Liver (tissue), 3 donors: Measurements from ENCODE around the gene ERH.

ENCODE experiments used
- FOXA1 ChIP-seq: IDR thresholded peaks from 2 replicates; pipeline ENCODE4 v1.6.1; 2016; ENCODE audit warnings: antibody characterized with exemption
- GABPA ChIP-seq, 2 donors: IDR thresholded peaks in 1 of 2; conservative IDR thresholded peaks in 1 of 2; 2 replicates each; pipeline ENCODE4 v1.6.1; 2016; ENCODE audit warnings: antibody characterized with exemption in 2 of 2, mild to moderate bottlenecking in 1 of 2, moderate library complexity in 1 of 2
- HNF4A ChIP-seq, 2 donors: conservative IDR thresholded peaks; 2 replicates each; pipeline ENCODE4 v1.6.1; 2016; ENCODE audit warnings: antibody characterized with exemption in 2 of 2, mild to moderate bottlenecking in 2 of 2
- JUND ChIP-seq, 2 donors: IDR thresholded peaks; 2 replicates each; pipeline ENCODE4 v1.6.1; 2016; ENCODE audit warnings: antibody characterized with exemption in 2 of 2
- RAD21 ChIP-seq, 2 donors: IDR thresholded peaks; 2 replicates each; pipeline ENCODE4 v1.6.1; 2016; ENCODE audit warnings: antibody characterized with exemption in 2 of 2, mild to moderate bottlenecking in 2 of 2
- SP1 ChIP-seq: IDR thresholded peaks from 2 replicates; pipeline ENCODE4 v1.6.1; 2018; ENCODE audit warnings: antibody characterized with exemption, mild to moderate bottlenecking
- TAF1 ChIP-seq: conservative IDR thresholded peaks from 2 replicates; pipeline ENCODE4 v1.6.1; 2016; ENCODE audit warnings: antibody characterized with exemption, mild to moderate bottlenecking
- YY1 ChIP-seq: IDR thresholded peaks from 2 replicates; pipeline ENCODE4 v1.6.1; 2016; ENCODE audit warnings: antibody characterized with exemption, mild to moderate bottlenecking
- TF ChIP-seq, protein P1 (sequence below): fragments of 150-350 bp; IDR thresholded peaks from 2 replicates; pipeline ENCODE4 v1.5.1; 2017; ENCODE audit warnings: improper control_type of control experiment, low read depth, low read length; ENCODE audit not compliant: missing input control
- TF ChIP-seq, protein P2 (sequence below): IDR thresholded peaks from 2 replicates; pipeline ENCODE4 v1.6.1; 2016; ENCODE audit warnings: antibody characterized with exemption
- TF ChIP-seq, protein P3 (sequence below): IDR thresholded peaks from 2 replicates; pipeline ENCODE4 v1.6.1; 2016; ENCODE audit warnings: antibody characterized with exemption
- TF ChIP-seq, protein P4 (sequence below): IDR thresholded peaks from 2 replicates; pipeline ENCODE4 v1.6.1; 2016; ENCODE audit warnings: antibody characterized with exemption
- donor health status: healthy.
- donor health status: healthy.

DNA sequence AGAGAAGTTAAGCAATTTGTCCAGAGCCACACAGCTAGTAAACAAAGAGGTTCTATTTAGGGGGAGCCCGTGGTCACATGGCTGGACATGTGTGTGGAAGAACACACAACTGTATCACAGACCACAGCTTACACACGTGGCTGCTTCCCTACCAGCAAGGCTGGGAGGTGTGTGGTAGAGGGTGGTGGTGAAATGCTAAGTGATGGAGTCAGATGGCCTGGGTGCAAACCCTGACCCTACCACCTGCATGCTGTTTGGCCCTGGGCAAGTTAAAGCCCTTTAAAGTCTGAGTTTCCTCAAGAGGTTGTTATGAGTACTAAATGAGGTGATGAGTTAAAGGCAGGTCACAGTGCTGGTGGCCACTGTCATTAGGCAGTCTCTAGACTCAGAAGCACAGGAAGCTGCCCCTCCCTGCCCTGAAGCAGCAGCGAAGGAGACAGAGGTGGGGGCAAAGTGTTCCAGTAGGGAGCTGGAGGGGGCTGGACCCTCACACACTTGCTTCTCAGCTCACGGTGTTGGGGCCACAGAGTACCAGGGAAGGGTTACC, 64.2 kb downstream of the ERH start:
- TF ChIP-seq, protein P1, sequence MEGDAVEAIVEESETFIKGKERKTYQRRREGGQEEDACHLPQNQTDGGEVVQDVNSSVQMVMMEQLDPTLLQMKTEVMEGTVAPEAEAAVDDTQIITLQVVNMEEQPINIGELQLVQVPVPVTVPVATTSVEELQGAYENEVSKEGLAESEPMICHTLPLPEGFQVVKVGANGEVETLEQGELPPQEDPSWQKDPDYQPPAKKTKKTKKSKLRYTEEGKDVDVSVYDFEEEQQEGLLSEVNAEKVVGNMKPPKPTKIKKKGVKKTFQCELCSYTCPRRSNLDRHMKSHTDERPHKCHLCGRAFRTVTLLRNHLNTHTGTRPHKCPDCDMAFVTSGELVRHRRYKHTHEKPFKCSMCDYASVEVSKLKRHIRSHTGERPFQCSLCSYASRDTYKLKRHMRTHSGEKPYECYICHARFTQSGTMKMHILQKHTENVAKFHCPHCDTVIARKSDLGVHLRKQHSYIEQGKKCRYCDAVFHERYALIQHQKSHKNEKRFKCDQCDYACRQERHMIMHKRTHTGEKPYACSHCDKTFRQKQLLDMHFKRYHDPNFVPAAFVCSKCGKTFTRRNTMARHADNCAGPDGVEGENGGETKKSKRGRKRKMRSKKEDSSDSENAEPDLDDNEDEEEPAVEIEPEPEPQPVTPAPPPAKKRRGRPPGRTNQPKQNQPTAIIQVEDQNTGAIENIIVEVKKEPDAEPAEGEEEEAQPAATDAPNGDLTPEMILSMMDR = no peak
- TF ChIP-seq TAF1 = no peak
- TF ChIP-seq, protein P2, sequence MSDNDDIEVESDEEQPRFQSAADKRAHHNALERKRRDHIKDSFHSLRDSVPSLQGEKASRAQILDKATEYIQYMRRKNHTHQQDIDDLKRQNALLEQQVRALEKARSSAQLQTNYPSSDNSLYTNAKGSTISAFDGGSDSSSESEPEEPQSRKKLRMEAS = no peak
- TF ChIP-seq JUND (IDR thresholded peaks at IDR 0.05) = no peak
- TF ChIP-seq FOXA1 = no peak
- TF ChIP-seq GABPA (IDR thresholded peaks at IDR 0.05 in 1 of 2, conservative IDR thresholded peaks at IDR 0.05 in 1 of 2) = no peak
- TF ChIP-seq, protein P3, sequence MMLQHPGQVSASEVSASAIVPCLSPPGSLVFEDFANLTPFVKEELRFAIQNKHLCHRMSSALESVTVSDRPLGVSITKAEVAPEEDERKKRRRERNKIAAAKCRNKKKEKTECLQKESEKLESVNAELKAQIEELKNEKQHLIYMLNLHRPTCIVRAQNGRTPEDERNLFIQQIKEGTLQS = no peak
- TF ChIP-seq YY1 = no peak
- TF ChIP-seq, protein P4, sequence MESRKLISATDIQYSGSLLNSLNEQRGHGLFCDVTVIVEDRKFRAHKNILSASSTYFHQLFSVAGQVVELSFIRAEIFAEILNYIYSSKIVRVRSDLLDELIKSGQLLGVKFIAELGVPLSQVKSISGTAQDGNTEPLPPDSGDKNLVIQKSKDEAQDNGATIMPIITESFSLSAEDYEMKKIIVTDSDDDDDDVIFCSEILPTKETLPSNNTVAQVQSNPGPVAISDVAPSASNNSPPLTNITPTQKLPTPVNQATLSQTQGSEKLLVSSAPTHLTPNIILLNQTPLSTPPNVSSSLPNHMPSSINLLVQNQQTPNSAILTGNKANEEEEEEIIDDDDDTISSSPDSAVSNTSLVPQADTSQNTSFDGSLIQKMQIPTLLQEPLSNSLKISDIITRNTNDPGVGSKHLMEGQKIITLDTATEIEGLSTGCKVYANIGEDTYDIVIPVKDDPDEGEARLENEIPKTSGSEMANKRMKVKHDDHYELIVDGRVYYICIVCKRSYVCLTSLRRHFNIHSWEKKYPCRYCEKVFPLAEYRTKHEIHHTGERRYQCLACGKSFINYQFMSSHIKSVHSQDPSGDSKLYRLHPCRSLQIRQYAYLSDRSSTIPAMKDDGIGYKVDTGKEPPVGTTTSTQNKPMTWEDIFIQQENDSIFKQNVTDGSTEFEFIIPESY = no peak
- TF ChIP-seq HNF4A (conservative IDR thresholded peaks at IDR 0.05) = no peak
- TF ChIP-seq SP1 = no peak
- TF ChIP-seq RAD21 (IDR thresholded peaks at IDR 0.05) = no peak
